ENCODE results near the gene FNDC3B. TPM values are rescaled to one million over a fixed set of nuclear protein-coding genes. Genes with fewer than 3 reads are reported as not detected.

The FNDC3B gene
- polyA plus RNA-seq, 2 of the 4 experiments (the other 2 are of a cell fraction): 29.5 to 33.6 TPM

GRCh38 chr3:172082820-172083513 is 43.6 kb downstream of the FNDC3B start:
- 94% methylated on average over 5 of the region's 5 CpGs for WGBS (ENCODE audit: missing lambda C conversion rate)
- Histone ChIP-seq H3K9me3 (no peaks in the 10 kb centered on the region), H3K27ac (no peak overlapping the region), H3K4me1 (peaks cover 75% of the 10 kb centered on the region), H3K4me3 (no peak overlapping the region), H3K4me2 (no peak overlapping the region)
- POLR2A ChIA-PET: no interaction called here
- DNase-seq (ENCODE audit: low read depth in 1 of 2, low spot score in 1 of 2): no peak
- CTCF ChIA-PET: interaction anchor here (0.8 kb wide), 1 partner anchor 217 kb away, joined by 3 read pairs; no protein-coding TSS in a partner anchor
- TF ChIP-seq SREBF2 (IDR thresholded peaks at IDR 0.05) (no peak), RFX5 (IDR thresholded peaks at IDR 0.05) (no peak), ZFP36 (IDR thresholded peaks at IDR 0.05; ENCODE audit: borderline replicate concordance, partially characterized antibody) (no peak), JUNB (IDR thresholded peaks at IDR 0.05) (no peak), KDM1A (IDR thresholded peaks at IDR 0.05; ENCODE audit: low read depth) (no peak), CHD4 (IDR thresholded peaks at IDR 0.05; ENCODE audit: borderline replicate concordance) (no peak), HOXA7 (CRISPR knock-in tag; IDR thresholded peaks at IDR 0.05) (no peak), HOXB13 (CRISPR knock-in tag; IDR thresholded peaks at IDR 0.05; ENCODE audit: low read depth) (no peak), PBX3 (IDR thresholded peaks at IDR 0.05) (no peak), CBX8 (IDR thresholded peaks at IDR 0.05) (no peak), SMC3 (IDR thresholded peaks at IDR 0.05) (no peak), EHMT2 (IDR thresholded peaks at IDR 0.05; ENCODE audit: low read depth) (no peak), EHF (CRISPR knock-in tag; IDR thresholded peaks at IDR 0.05) (no peak), POLR2AphosphoS2 (conservative IDR thresholded peaks at IDR 0.05; ENCODE audit: low read length) (no peak), REST (IDR thresholded peaks at IDR 0.05) (no peak), GATA3 (IDR thresholded peaks at IDR 0.05; ENCODE audit: borderline replicate concordance) (no peak)
- TF ChIP-seq, protein P1, sequence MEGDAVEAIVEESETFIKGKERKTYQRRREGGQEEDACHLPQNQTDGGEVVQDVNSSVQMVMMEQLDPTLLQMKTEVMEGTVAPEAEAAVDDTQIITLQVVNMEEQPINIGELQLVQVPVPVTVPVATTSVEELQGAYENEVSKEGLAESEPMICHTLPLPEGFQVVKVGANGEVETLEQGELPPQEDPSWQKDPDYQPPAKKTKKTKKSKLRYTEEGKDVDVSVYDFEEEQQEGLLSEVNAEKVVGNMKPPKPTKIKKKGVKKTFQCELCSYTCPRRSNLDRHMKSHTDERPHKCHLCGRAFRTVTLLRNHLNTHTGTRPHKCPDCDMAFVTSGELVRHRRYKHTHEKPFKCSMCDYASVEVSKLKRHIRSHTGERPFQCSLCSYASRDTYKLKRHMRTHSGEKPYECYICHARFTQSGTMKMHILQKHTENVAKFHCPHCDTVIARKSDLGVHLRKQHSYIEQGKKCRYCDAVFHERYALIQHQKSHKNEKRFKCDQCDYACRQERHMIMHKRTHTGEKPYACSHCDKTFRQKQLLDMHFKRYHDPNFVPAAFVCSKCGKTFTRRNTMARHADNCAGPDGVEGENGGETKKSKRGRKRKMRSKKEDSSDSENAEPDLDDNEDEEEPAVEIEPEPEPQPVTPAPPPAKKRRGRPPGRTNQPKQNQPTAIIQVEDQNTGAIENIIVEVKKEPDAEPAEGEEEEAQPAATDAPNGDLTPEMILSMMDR (IDR thresholded peaks at IDR 0.05): no peak
- FAIRE-seq: no peak
- ATAC-seq: no peak; a peak in 1 of 6 replicates

- no peak for FAIRE-seq
- peaks cover 76% of the 10 kb centered on the region for H3K4me1 ChIP-seq
- H3K27ac ChIP-seq: no peak overlapping the region
- H3K9me3 ChIP-seq: no peaks in the 10 kb centered on the region
- no peak for ATAC-seq
- no peak overlapping the region for H3K4me2 ChIP-seq
- WGBS (ENCODE audit: missing lambda C conversion rate): 88% methylated on average over 8 of the region's 8 CpGs
- CTCF ChIA-PET: interaction anchor here (0.6 kb wide), 1 partner anchor 439 kb away, joined by 3 read pairs; no protein-coding TSS in a partner anchor
- no peak overlapping the region for H3K4me3 ChIP-seq
- no peak for TF ChIP-seq PHF8 (IDR thresholded peaks at IDR 0.05; ENCODE audit: borderline replicate concordance, low read depth)
- TF ChIP-seq HMGXB4 (CRISPR knock-in tag; IDR thresholded peaks at IDR 0.05; ENCODE audit: borderline replicate concordance): no peak
- no peak for TF ChIP-seq RFX5 (IDR thresholded peaks at IDR 0.05)
- TF ChIP-seq RAD21 (conservative IDR thresholded peaks at IDR 0.05 in 1 of 2, IDR thresholded peaks at IDR 0.05 in 1 of 2): no peak
- TF ChIP-seq TFCP2L1 (CRISPR knock-in tag; IDR thresholded peaks at IDR 0.05): no peak
- no peak for TF ChIP-seq CBX2 (IDR thresholded peaks at IDR 0.05; ENCODE audit: borderline replicate concordance, low read depth)
- no peak for DNase-seq (ENCODE audit: low read depth in 1 of 2, low spot score in 1 of 2)
- POLR2A ChIA-PET: no interaction called here
Observed at GRCh38 chr3:172083995-172084409, 44.6 kb downstream of the FNDC3B start.

Measured in A549 (cell line).